Endodermal cell (in vitro differentiated cells): ENCODE measurements around the gene CACNA1S. TPM values are rescaled to one million over a fixed set of nuclear protein-coding genes. Genes with fewer than 3 reads are reported as not detected.

Experiments used
- DNase-seq: peaks from one replicate; pipeline ENCODE4 v3.0.0-alpha.2; 2017
- H3K27ac ChIP-seq: 2 replicates; pipeline ENCODE4 v1.5.1; 2013; ENCODE audit warnings: mild to moderate bottlenecking, low read depth, low read length, moderate library complexity
- H3K27me3 ChIP-seq: 2 replicates; pipeline ENCODE4 v1.6.1; 2013; ENCODE audit warnings: mild to moderate bottlenecking, low read length, moderate library complexity; ENCODE audit not compliant: insufficient read depth, control insufficient read depth, poor library complexity, severe bottlenecking
- H3K36me3 ChIP-seq: 2 replicates; pipeline ENCODE4 v1.7.0; 2013; ENCODE audit warnings: mild to moderate bottlenecking, low read length, moderate library complexity; ENCODE audit not compliant: control insufficient read depth, insufficient read depth
- H3K4me1 ChIP-seq: one replicate; pipeline ENCODE4 v1.7.0; 2013; ENCODE audit warnings: low read length; ENCODE audit not compliant: control insufficient read depth, insufficient read depth
- H3K4me3 ChIP-seq: 2 replicates; pipeline ENCODE4 v1.5.1; 2013; ENCODE audit warnings: mild to moderate bottlenecking, low read length, moderate library complexity
- H3K9ac ChIP-seq: 2 replicates; pipeline ENCODE4 v1.6.1; 2013; ENCODE audit warnings: mild to moderate bottlenecking, low read length, moderate library complexity; ENCODE audit not compliant: poor library complexity, severe bottlenecking; ENCODE audit errors: extremely low read depth
- H3K9me3 ChIP-seq: 2 replicates; pipeline ENCODE4 v1.6.1; 2013; ENCODE audit warnings: mild to moderate bottlenecking, low read length, moderate library complexity; ENCODE audit not compliant: control insufficient read depth
- H3K27ac Mint-ChIP-seq: 2 replicates; pipeline ENCODE4 v1.8.0; 2020; ENCODE audit warnings: mixed read lengths
- H3K27me3 Mint-ChIP-seq: 2 replicates; pipeline ENCODE4 v1.8.0; 2021; ENCODE audit warnings: mild to moderate bottlenecking, mixed read lengths; ENCODE audit not compliant: insufficient read depth
- H3K36me3 Mint-ChIP-seq: 2 replicates; pipeline ENCODE4 v1.8.0; 2020; ENCODE audit warnings: low read depth, mixed read lengths
- H3K4me1 Mint-ChIP-seq: 2 replicates; pipeline ENCODE4 v1.8.0; 2020; ENCODE audit warnings: mixed read lengths
- H3K4me3 Mint-ChIP-seq: 2 replicates; pipeline ENCODE4 v1.8.0; 2020; ENCODE audit warnings: mild to moderate bottlenecking, moderate library complexity, mixed read lengths
- H3K9me3 Mint-ChIP-seq: 2 replicates; pipeline ENCODE4 v1.8.0; 2020; ENCODE audit warnings: mild to moderate bottlenecking, mixed read lengths
- WGBS, 2 experiments: methylation state at CpG; one replicate each; pipeline versions ENCODE4 v1.1.5 to v1.1.7; 2013; ENCODE audit warnings: missing lambda C conversion rate in 2 of 2, mixed read lengths in 1 of 2; ENCODE audit not compliant: insufficient coverage in 1 of 2, insufficient read length in 1 of 2; 5-methylcytosine and 5-hydroxymethylcytosine counted together
- total RNA-seq, 2 donors: library from RNA; stranded (reverse); fragmentation: NEBNext Ultra II Directional in 1 of 2; extraction: Animal tissue kit (Norgen Biotek cat#: 25700) in 1 of 2; gene quantifications; 2 replicates in 1 of 2; 3 replicates in 1 of 2; pipeline ENCODE4 v1.2.1, GENCODE V29; 2021
- TF ChIP-seq, protein P1 (sequence below): fragments of 200-600 bp; sonication (generic); conservative IDR thresholded peaks from 2 replicates; pipeline ENCODE4 v1.5.0; 2021; ENCODE audit warnings: antibody characterized with exemption, mild to moderate bottlenecking

Gene CACNA1S
- total RNA-seq, 2 donors from 2014 or later = 0.11 to 0.13 TPM

DNA sequence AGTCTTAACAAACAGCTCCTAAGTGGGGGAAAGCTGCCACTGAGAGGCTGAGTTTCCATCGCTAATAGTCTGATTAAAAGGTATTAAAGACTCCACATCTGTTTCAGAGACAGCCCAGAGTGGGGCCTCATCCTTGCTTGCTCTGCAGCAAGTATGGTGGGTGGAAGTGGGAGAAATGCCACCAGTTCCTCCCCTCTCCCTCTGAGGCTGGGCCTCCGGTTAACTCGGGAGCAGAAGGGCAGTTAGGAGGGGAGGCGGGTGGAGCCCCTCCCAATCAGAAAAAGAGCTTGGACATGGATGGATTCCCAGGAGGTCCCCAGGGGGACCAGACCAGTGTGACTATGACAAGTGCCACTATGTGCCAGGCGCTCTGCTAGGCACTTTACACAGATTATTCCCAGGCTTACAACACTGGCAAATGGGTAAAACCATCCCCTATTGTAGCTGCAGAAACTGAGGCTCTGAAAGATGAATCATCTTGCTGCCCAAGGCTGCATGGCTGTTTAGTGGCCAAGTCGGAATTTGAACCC, 26.1 kb upstream of the CACNA1S start:
- no peak overlapping the region for H3K4me3 Mint-ChIP-seq
- no peaks in the 10 kb centered on the region for H3K27me3 ChIP-seq
- H3K4me1 ChIP-seq = no peaks in the 10 kb centered on the region
- H3K9me3 ChIP-seq = no peaks in the 10 kb centered on the region
- no peak overlapping the region for H3K27ac ChIP-seq
- H3K4me1 Mint-ChIP-seq = no peaks in the 10 kb centered on the region
- H3K9me3 Mint-ChIP-seq = no peaks in the 10 kb centered on the region
- H3K27me3 Mint-ChIP-seq = no peaks in the 10 kb centered on the region
- H3K27ac Mint-ChIP-seq = no peak overlapping the region
- 76 to 95% methylated on average over 4 to 6 of the region's 6 CpGs for WGBS, 2 experiments
- no peak overlapping the region for H3K9ac ChIP-seq
- peaks cover 78% of the 10 kb centered on the region for H3K36me3 Mint-ChIP-seq
- peaks cover 88% of the 10 kb centered on the region for H3K36me3 ChIP-seq
- no peak for DNase-seq
- TF ChIP-seq, protein P1, sequence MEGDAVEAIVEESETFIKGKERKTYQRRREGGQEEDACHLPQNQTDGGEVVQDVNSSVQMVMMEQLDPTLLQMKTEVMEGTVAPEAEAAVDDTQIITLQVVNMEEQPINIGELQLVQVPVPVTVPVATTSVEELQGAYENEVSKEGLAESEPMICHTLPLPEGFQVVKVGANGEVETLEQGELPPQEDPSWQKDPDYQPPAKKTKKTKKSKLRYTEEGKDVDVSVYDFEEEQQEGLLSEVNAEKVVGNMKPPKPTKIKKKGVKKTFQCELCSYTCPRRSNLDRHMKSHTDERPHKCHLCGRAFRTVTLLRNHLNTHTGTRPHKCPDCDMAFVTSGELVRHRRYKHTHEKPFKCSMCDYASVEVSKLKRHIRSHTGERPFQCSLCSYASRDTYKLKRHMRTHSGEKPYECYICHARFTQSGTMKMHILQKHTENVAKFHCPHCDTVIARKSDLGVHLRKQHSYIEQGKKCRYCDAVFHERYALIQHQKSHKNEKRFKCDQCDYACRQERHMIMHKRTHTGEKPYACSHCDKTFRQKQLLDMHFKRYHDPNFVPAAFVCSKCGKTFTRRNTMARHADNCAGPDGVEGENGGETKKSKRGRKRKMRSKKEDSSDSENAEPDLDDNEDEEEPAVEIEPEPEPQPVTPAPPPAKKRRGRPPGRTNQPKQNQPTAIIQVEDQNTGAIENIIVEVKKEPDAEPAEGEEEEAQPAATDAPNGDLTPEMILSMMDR = no peak
- H3K4me3 ChIP-seq = no peak overlapping the region

DNA sequence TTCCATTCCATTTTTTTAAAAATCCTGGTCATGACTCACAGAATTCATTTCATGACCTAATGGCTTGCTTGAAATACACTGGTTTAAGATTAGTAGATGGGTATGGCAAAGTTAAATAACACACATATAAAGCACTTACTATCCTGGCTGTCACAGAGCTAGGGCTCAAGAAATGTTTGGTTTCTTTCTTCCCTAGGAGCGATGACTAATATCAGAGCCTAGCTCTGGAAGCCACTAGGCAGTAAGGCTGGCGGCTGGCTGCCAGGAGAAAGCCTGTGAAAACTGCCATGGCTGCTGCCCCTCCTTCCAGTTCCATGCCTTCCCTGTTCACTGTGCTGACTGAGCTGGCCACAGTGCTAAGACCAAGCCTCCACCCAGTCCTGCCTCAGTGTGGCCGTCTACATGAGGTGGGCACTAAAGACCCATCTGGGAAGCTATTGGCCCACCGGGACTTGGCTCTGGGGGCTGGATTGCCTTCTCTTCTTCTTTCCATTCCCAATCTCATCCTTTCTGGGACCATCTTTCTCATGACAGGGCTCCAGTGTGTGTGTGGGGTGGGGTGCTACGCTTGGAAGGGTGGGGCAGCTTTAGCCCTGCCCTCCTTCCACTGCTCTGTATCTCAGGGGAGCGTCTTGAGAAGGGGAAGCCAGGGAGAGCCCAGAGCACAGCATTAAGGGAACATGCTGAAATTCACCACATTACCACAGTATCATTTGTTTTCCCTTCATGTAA, 25.5 kb upstream of the CACNA1S start:
- peaks cover 78% of the 10 kb centered on the region for H3K36me3 Mint-ChIP-seq
- H3K4me3 Mint-ChIP-seq = no peak overlapping the region
- H3K27me3 ChIP-seq = no peaks in the 10 kb centered on the region
- H3K4me3 ChIP-seq = no peak overlapping the region
- no peaks in the 10 kb centered on the region for H3K9me3 ChIP-seq
- H3K4me1 Mint-ChIP-seq = no peaks in the 10 kb centered on the region
- no peak overlapping the region for H3K9ac ChIP-seq
- no peak for DNase-seq
- peaks cover 82% of the 10 kb centered on the region for H3K36me3 ChIP-seq
- no peaks in the 10 kb centered on the region for H3K4me1 ChIP-seq
- peak overlapping the region; percentile 19 for H3K27ac Mint-ChIP-seq
- no peaks in the 10 kb centered on the region for H3K9me3 Mint-ChIP-seq
- H3K27me3 Mint-ChIP-seq = no peaks in the 10 kb centered on the region
- H3K27ac ChIP-seq = no peak overlapping the region
- WGBS, 2 experiments = 94 to 100% methylated on average over 1 to 6 of the region's 6 CpGs
- TF ChIP-seq, protein P1 = no peak

DNA sequence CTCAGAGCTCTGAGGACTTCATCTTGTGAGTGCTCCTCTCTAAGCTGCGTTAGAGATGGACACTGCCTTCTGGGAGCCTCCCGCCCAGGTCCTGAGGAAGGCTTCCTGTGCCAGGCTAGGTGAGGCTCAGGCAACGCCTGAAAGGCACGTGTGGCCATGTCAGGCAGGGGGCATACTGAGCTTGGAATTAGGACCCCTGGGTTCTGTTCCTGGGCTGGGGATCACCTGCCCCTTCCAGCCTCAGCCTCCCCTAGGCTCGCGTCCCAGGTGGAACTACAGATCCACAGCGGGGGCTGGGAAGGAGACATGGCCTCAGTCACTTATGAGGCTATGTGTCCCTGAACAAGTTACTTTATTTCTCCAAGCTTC, 24.8 kb upstream of the CACNA1S start:
- DNase-seq = no peak
- 97 to 100% methylated on average over 1 to 7 of the region's 7 CpGs for WGBS, 2 experiments
- Mint-ChIP-seq H3K4me1 (no peaks in the 10 kb centered on the region), H3K4me3 (no peak overlapping the region), H3K36me3 (peaks cover 73% of the 10 kb centered on the region), H3K27ac (no peak overlapping the region), H3K9me3 (no peaks in the 10 kb centered on the region), H3K27me3 (no peaks in the 10 kb centered on the region)
- no peaks in the 10 kb centered on the region for H3K27me3 ChIP-seq
- H3K4me3 ChIP-seq = no peak overlapping the region
- no peak overlapping the region for H3K9ac ChIP-seq
- no peaks in the 10 kb centered on the region for H3K4me1 ChIP-seq
- no peaks in the 10 kb centered on the region for H3K9me3 ChIP-seq
- H3K36me3 ChIP-seq = peaks cover 75% of the 10 kb centered on the region
- TF ChIP-seq, protein P1 = no peak
- H3K27ac ChIP-seq = no peak overlapping the region
